KOPT-K1 (cell line): ENCODE measurements around the gene FAM170B.

Experiments used
- H3K27ac ChIP-seq: fragments of 200-600 bp; sonication (generic); 2 replicates; pipeline ENCODE4 v1.5.1; 2016; ENCODE audit warnings: antibody characterized with exemption, mild to moderate bottlenecking, low read depth, low read length; ENCODE audit not compliant: poor library complexity, severe bottlenecking
- H3K36me3 ChIP-seq: fragments of 200-600 bp; sonication (generic); 2 replicates; pipeline ENCODE4 v1.5.1; 2017; ENCODE audit warnings: antibody characterized with exemption, mild to moderate bottlenecking, low read length, moderate library complexity; ENCODE audit not compliant: insufficient read depth
- H3K9me3 ChIP-seq: fragments of 200-600 bp; sonication (generic); 2 replicates; pipeline ENCODE4 v1.5.1; 2017; ENCODE audit warnings: antibody characterized with exemption, low read length, mild to moderate bottlenecking; ENCODE audit not compliant: insufficient read depth, poor library complexity, severe bottlenecking

FAM170B gene

DNA sequence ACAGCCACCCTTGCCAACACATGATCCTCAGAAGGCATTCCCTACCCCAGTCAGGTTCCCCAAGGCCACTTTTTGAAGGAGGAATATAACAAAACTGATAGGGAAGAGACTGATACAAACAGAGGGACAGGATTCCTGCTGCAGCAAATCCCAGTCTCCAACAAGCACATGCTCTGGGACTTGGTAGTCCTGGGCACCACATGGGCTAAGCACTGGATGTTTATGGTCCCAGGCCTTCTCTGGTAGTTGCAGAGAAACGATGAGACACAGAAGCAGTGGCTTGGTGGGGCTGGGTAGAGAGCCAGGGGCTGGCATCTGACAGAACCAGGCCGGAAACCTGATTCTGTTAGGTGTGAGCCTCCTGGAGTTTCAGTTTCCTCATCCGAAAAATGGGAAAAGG is 21.7 kb downstream of the FAM170B start:
- no peaks in the 10 kb centered on the region for H3K9me3 ChIP-seq
- no peak overlapping the region for H3K27ac ChIP-seq
- H3K36me3 ChIP-seq: no peaks in the 10 kb centered on the region

DNA sequence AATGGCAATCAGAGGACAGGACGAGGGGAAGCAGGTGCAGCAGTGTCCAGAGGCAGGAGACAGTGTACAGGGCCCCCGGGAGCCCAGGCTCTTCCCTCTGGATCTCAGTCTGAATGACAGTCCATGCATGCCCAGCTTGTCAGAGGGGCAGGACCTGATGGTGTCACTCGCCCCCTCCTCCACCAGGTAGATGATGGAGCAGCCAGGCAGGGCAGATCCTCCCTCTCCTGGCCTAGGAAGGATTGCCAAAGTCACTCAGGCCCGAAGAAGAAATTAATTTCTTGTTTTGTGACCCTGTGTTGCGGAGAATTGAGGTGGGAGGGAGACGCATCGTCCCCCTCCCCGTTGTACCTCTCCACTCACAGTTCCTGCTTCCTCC is 22.5 kb downstream of the FAM170B start:
- Histone ChIP-seq H3K36me3 (no peaks in the 10 kb centered on the region), H3K27ac (no peak overlapping the region), H3K9me3 (no peaks in the 10 kb centered on the region)

DNA sequence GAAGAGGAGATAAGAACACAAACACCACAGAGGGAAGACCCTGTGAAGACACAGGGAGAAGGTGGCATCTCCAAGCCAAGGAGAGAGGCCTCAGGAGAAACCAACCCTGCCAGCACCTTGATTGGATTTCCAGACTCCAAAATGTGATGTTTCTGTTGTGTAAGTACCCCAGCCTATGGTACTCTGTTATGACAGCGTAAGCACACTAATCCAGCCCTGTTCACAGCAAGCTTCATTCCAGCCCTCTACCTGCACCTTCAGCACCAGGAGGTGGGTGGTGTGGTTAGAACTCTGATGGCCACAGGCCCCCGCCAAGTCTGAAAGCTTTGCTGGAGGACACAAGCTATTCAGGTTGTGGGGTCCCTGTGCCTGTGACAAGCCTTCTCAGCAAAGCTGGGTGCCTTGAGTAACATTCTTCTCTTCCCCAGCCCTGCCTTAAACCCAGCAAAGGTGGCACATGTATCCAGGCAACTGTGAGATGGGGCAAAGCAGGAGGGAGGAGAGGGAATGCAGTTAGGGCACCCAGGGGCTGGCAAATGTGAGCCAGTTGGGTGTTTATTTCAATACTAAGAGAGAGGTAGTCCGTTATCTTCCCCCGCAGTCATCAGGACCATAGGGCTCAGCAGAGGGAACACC is 23.0 kb downstream of the FAM170B start:
- no peak overlapping the region for H3K27ac ChIP-seq
- H3K9me3 ChIP-seq: no peaks in the 10 kb centered on the region
- H3K36me3 ChIP-seq: no peaks in the 10 kb centered on the region

DNA sequence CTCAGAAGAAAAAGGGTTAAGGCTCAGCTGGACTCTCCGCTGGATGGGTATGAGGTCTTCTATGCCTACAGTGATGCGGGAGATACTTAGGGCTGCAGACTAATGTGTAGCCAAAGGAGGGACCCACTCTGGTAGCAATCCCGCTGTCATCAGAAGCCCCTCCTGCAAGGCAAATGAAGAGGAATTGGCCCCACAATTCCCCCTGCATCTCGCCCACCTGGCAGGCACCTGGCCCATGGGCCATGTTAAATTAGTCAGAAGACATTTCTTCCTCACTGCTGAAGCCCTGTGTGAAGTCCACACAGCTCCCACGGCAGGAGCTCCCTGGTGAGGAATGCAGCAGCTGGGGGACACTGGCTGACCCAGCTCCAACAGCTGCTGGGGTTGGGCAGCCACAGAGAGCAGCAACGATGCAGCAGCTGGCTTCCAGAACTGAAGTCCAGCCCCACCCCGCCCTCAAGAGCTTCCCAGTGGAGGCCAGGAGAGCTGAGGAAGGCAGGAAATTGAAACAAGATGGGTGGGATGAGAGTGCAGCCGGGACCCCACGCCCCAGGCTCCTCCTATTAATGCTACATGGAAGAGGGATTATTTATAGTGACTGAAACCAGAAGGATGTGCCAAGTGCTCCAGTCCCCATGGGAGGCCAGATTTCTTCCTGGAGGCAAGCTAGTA is 24.0 kb downstream of the FAM170B start:
- H3K9me3 ChIP-seq: no peaks in the 10 kb centered on the region
- no peaks in the 10 kb centered on the region for H3K36me3 ChIP-seq
- no peak overlapping the region for H3K27ac ChIP-seq

DNA sequence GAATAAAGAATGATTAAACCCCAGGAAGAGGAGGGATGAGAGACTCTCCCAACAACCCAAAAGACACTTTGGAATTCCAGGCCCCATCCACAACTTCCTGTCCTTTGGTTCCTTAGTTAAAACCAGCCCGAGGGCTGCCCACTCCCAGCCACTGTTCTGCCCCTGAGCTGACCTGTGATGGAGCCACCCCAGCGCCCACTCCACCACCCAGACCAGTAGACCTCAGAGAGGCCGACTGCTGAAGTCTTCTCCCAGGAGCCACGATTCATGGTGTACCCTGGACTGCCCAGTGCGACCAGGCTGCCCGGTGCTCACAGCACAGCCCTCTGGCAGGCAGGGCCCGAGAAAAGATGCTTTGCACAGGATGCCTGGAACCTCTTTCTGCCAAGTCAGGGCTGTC is 25.2 kb downstream of the FAM170B start:
- no peaks in the 10 kb centered on the region for H3K36me3 ChIP-seq
- H3K9me3 ChIP-seq: no peaks in the 10 kb centered on the region
- H3K27ac ChIP-seq: no peak overlapping the region

DNA sequence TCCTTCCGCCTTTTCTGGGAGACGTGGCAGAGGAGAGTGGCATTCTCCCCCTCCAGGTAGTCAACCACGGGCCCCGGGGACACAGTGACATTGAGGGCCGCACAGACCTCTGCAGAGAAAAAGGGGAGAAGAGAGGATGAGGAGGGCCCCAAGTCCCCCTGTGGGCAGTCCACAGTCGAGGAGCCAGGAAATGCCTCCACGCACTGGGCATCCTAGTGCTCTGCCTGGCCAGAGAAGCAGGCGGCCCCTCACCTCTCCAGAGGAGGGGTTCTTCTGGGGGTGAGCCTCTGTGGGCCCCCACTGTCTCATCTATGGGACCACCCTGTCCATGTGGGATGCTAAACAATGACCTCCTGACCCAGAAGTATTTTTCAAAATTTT is 25.9 kb downstream of the FAM170B start:
- Histone ChIP-seq H3K27ac (no peak overlapping the region), H3K36me3 (no peaks in the 10 kb centered on the region), H3K9me3 (no peaks in the 10 kb centered on the region)

DNA sequence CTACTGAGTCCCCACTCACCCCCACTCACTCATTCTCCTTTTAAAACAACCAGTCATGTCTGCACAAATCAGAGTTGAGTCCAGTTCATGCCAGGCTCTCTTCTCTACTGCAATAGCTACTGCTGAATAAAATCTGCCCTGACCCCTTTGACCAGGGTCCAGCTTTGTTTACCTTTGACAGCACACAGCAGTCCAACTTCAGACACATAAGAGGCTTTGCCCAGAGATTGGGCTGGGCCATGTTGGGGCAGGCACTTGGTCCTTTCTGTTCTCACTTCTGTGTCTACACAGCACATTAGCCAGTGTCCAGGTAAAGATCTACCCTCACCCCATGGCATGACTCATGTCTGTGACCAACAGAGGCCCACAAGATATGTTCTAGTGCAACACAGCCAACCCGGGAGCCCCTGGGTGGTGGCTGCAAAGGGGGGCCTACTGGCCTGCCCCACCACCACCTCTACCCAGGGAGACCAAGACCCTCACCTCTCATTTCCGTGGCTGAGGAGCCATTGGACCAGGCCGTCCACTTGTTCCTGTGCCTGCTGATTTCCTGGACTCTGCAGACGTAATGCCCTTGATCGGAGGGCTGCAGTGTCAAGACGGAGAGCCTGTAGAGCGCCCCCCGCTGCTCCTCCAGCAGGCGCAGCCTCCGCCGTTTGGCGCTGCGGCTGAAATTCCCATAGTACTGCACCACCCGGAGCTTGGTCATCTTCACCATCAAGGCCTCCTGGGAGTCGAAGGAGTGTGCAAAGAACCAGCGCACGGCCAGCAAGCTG is 26.5 kb downstream of the FAM170B start:
- no peak overlapping the region for H3K27ac ChIP-seq
- H3K9me3 ChIP-seq: no peaks in the 10 kb centered on the region

DNA sequence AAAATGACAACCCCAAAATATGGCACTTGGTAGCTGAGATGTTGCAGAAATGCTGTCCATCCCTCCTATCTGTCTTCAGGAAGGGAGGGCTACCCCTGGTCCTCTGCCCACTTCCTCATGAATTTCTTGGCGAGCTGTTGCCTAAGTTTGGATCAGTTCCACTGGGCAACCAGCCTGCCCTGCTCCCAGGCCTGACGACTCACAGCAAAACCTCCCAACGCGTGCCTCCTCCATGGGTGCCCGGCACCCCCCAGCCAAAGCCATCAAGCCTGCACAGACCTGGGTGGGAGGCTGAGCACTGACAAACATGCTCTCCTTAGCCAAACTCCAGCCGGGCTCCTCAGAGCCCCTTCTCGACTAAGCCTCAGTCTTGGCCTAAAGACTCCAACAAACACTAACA is 27.4 kb downstream of the FAM170B start:
- no peaks in the 10 kb centered on the region for H3K36me3 ChIP-seq
- no peaks in the 10 kb centered on the region for H3K9me3 ChIP-seq
- no peak overlapping the region for H3K27ac ChIP-seq

More for the DNA sequence above, 26.5 kb downstream of the FAM170B start:
- no peaks in the 10 kb centered on the region for H3K36me3 ChIP-seq

DNA sequence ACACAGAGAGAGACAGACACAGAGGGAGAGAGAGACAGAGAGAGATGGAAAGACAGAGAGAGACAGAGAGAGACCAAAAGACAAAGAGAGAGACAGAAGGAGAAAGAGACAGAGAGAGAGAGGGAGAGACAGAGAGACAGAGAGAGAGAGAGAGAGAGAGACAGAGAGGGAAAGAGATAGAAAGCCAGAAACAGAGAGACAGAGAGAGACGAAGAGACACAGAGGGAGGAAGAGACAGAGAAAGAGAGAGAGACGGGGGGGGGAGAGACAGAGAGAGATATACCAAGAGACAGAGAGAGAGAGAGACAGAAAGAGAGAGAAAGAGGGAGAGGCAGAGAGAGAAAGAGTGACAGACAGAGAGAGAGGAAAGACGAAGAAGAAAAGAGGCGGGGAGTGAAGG is 28.7 kb downstream of the FAM170B start:
- H3K27ac ChIP-seq: no peak overlapping the region
- H3K9me3 ChIP-seq: no peaks in the 10 kb centered on the region
- H3K36me3 ChIP-seq: no peaks in the 10 kb centered on the region

DNA sequence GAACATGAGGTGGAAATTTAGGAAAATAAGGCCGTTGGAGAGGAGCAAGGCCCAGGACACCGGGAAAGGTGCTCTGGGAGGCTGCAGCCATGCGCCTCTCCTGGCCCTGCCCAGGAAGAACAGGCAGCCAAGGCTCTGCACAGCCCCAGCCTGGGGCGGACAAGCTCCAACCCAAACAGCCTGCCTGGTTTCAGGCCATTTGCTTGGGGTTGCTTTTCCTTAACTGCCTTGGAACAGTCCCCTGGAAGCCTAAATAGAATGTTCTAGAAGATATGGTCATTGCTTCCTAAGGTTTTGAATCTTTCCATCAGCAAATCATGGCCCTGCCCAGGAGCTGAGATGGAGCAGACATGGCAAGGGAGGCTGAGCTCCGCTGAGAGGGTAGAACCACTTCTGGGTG is 29.5 kb downstream of the FAM170B start:
- Histone ChIP-seq H3K9me3 (no peaks in the 10 kb centered on the region), H3K27ac (no peak overlapping the region), H3K36me3 (no peaks in the 10 kb centered on the region)

DNA sequence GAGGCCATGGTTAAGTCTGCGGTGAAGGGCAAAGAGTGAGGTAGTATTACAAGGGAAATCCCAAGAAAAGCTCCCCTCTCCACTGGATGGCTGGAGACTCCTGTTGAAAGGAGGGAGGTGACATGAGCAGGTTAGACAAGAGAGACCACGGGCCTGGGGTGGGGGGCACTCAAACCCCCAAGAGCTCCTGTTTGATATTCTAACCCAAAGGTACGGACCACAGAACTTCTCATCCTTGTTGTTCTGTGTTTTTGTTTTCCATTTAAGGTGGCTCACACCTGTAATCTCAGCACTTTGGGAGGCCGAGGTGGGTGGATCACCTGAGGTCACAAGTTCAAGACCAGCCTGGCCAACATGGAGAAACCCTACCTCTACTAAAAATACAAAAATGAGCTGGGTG is 30.1 kb downstream of the FAM170B start:
- no peaks in the 10 kb centered on the region for H3K36me3 ChIP-seq

DNA sequence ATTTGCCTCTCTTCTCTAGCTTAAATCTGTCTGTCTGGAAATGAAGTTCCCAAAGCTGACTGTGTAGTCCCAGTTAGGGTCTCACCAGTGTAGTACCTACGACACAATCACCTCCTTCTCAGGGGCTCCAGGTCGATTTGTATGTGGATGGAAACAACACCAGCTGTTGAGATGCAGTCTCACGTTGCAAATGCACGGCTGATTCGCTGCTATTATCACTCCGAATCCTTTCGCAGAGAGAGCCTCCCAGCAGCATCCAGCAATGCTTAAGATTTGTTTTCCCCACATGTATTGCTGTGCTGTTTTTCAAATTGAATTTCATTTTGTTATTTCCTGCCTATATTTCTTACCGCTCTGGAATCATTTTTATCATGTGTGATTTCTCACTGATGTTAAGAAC is 34.8 kb downstream of the FAM170B start:
- Histone ChIP-seq H3K36me3 (no peaks in the 10 kb centered on the region), H3K27ac (no peak overlapping the region), H3K9me3 (no peaks in the 10 kb centered on the region)

More for the DNA sequence above, 30.1 kb downstream of the FAM170B start:
- Histone ChIP-seq H3K9me3 (no peaks in the 10 kb centered on the region), H3K27ac (no peak overlapping the region)

DNA sequence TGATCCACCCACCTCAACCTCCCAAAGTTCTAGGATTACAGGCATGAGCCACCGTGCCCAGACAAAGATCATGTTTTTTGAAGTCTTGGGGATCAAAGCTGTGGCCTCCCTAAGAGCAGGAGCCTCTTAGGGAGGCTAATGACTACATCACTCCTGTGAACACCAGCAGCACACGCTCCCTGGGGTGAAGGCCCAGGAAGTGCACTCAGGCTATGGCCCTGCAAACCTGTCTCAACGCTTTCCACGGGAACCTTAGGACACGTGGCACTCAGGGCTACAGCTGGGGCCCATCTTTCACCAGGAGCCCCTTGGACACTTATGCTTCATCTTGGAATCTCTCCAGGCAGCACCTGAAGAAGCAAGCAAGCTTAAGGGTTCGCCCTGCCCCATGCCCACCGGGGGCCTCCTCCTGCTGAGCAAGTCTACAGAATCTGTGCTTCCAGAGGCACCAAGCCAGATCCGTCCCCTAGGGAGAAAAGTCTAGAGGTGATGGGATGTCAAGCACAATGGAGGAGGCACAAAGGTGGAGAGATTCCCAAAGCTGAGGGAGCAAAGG is 36.9 kb downstream of the FAM170B start:
- Histone ChIP-seq H3K9me3 (no peaks in the 10 kb centered on the region), H3K36me3 (no peaks in the 10 kb centered on the region), H3K27ac (no peak overlapping the region)

DNA sequence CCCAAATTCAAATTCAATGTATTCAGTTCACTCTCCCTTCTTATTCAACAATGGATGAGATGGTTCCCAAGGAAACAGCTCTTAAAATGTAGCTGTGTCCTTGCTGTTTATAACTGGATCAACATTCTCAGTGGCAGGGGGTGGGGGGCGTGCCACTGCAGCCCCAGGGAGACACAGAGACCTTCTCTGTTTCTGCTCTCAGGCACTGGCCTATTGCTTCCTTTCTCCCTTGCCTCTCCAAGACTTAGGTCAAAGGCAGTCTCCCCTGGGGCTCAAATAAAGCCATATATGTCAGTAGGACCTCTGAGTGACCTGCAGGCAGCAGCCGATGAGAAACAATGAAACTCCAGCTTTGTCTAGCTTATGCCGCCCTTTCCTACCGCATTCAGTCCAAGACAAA is 39.2 kb downstream of the FAM170B start:
- no peaks in the 10 kb centered on the region for H3K9me3 ChIP-seq
- H3K36me3 ChIP-seq: no peaks in the 10 kb centered on the region
- H3K27ac ChIP-seq: no peak overlapping the region

DNA sequence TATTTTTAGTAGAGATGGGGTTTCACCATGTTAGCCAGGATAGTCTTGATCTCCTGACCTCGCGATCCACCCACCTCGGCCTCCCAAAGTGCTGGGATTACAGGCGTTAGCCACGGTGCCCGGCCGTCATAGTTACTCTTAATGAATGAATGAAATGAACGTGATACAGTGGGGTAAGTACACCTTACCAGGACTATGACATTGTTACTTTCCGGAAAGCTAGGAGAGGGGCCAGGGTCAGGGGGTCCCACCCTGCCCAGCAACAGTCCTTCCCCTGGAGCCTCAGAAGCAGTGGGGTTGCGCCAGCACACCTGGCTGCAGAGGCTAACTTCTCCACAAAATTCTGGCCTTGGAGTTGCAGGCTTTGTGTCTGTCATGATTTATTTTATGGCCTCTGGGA is 39.9 kb downstream of the FAM170B start:
- no peaks in the 10 kb centered on the region for H3K36me3 ChIP-seq
- no peak overlapping the region for H3K27ac ChIP-seq
- no peaks in the 10 kb centered on the region for H3K9me3 ChIP-seq
